IMR-90 (cell line): ENCODE results near the gene CPED1. TPM values are rescaled to one million over a fixed set of nuclear protein-coding genes. Genes with fewer than 3 reads are reported as not detected.

Experiments
- ATAC-seq: fragments of 200-7000 bp; cut with Tn5 transposase; 2 replicates; pipeline ENCODE4 v1.9.1; 2020; ENCODE audit warnings: low read depth, mild to moderate bottlenecking, moderate library complexity
- BruUV-seq: library from RNA; stranded (reverse); fragments of 400-500 nt; replicated peaks from 2 replicates; lab custom pipeline; 2021; lab: Mats Ljungman, UMichigan
- CTCF ChIA-PET: fragments of 300-600 bp; formaldehyde crosslinking; extraction: SDS; loops from one replicate; lab custom pipeline; 2021; ENCODE audit warnings: antibody characterized with exemption; lab: Yijun Ruan, JAX
- POLR2A ChIA-PET: fragments of 300-600 bp; sonication (Branson Sonifier 250); formaldehyde crosslinking; loops from one replicate; lab custom pipeline; 2022; ENCODE audit warnings: antibody characterized with exemption; ENCODE audit not compliant: unreplicated experiment; lab: Charles Lee
- DNase-seq: peaks from one replicate; pipeline ENCODE4 v3.0.0; 2013
- H2AFZ ChIP-seq: replicated peaks from 2 replicates; pipeline ENCODE3; 2013; ENCODE audit warnings: low read length, mild to moderate bottlenecking; ENCODE audit not compliant: poor library complexity
- H2AK5ac ChIP-seq: 2 replicates; pipeline ENCODE4 v1.6.1; 2013; ENCODE audit warnings: low read depth, low read length, inconsistent platforms
- H2AK9ac ChIP-seq: replicated peaks from 2 replicates; pipeline ENCODE3; 2013; ENCODE audit warnings: mild to moderate bottlenecking, low read depth, low read length, moderate library complexity; ENCODE audit not compliant: poor library complexity
- H2BK120ac ChIP-seq: 2 replicates; pipeline ENCODE4 v1.6.1; 2013; ENCODE audit warnings: low read depth, low read length, inconsistent platforms
- H2BK15ac ChIP-seq: 3 replicates; pipeline ENCODE4 v1.6.1; 2013; ENCODE audit warnings: low read depth, low read length, inconsistent platforms
- H2BK20ac ChIP-seq: 2 replicates; pipeline ENCODE4 v1.6.1; 2013; ENCODE audit warnings: low read depth, mild to moderate bottlenecking, inconsistent platforms, low read length, moderate library complexity
- H2BK5ac ChIP-seq: 2 replicates; pipeline ENCODE4 v1.6.1; 2013; ENCODE audit warnings: mild to moderate bottlenecking, low read depth, low read length, inconsistent platforms; ENCODE audit not compliant: poor library complexity, severe bottlenecking
- H3K14ac ChIP-seq: replicated peaks from 2 replicates; pipeline ENCODE4 v1.6.1; 2013; ENCODE audit warnings: low read depth, low read length, inconsistent platforms
- H3K18ac ChIP-seq: 2 replicates; pipeline ENCODE4 v1.6.1; 2013; ENCODE audit warnings: low read depth, low read length, control low read depth
- H3K23ac ChIP-seq: 2 replicates; pipeline ENCODE4 v1.6.1; 2013; ENCODE audit warnings: low read depth, low read length, inconsistent platforms
- H3K27ac ChIP-seq: 2 replicates; pipeline ENCODE4 v1.5.1; 2013; ENCODE audit warnings: mild to moderate bottlenecking, control low read depth, low read length; ENCODE audit not compliant: insufficient read depth
- H3K27me3 ChIP-seq: 2 replicates; pipeline ENCODE4 v1.6.1; 2013; ENCODE audit warnings: low read length; ENCODE audit not compliant: control insufficient read depth, insufficient read depth
- H3K36me3 ChIP-seq: 2 replicates; pipeline ENCODE4 v1.6.1; 2013; ENCODE audit warnings: low read length, mixed read lengths; ENCODE audit not compliant: control insufficient read depth, insufficient read depth
- H3K4ac ChIP-seq: 2 replicates; pipeline ENCODE4 v1.6.1; 2013; ENCODE audit warnings: low read depth, low read length, inconsistent platforms
- H3K4me1 ChIP-seq: 2 replicates; pipeline ENCODE4 v1.6.1; 2013; ENCODE audit warnings: low read length, mixed read lengths; ENCODE audit not compliant: control insufficient read depth, insufficient read depth
- H3K4me2 ChIP-seq: 2 replicates; pipeline ENCODE4 v1.6.1; 2013; ENCODE audit warnings: low read depth, mild to moderate bottlenecking, control low read depth, low read length, moderate library complexity
- H3K4me3 ChIP-seq: 2 replicates; pipeline ENCODE4 v1.5.1; 2013; ENCODE audit warnings: low read depth, mild to moderate bottlenecking, control low read depth, low read length, moderate library complexity; ENCODE audit not compliant: insufficient read depth
- H3K56ac ChIP-seq: 2 replicates; pipeline ENCODE4 v1.6.1; 2013; ENCODE audit warnings: low read length, inconsistent platforms; ENCODE audit not compliant: insufficient read depth; ENCODE audit errors: extremely low read depth
- H3K79me1 ChIP-seq, 2 experiments: 2 replicates each; pipeline ENCODE4 v1.6.1; 2013; ENCODE audit warnings: low read length in 2 of 2, inconsistent platforms in 1 of 2, low read depth in 1 of 2
- H3K9ac ChIP-seq: 2 replicates; pipeline ENCODE4 v1.6.1; 2013; ENCODE audit warnings: low read depth, low read length, control low read depth
- H3K9me1 ChIP-seq: 2 replicates; pipeline ENCODE4 v1.6.1; 2013; ENCODE audit warnings: low read length, inconsistent platforms; ENCODE audit not compliant: insufficient read depth
- H3K9me3 ChIP-seq: 2 replicates; pipeline ENCODE4 v1.6.1; 2013; ENCODE audit warnings: low read length; ENCODE audit not compliant: control insufficient read depth, insufficient read depth
- H4K20me1 ChIP-seq: 2 replicates; pipeline ENCODE4 v1.6.1; 2013; ENCODE audit warnings: low read length, inconsistent platforms; ENCODE audit not compliant: insufficient read depth
- H4K5ac ChIP-seq: 2 replicates; pipeline ENCODE4 v1.6.1; 2013; ENCODE audit warnings: mild to moderate bottlenecking, low read depth, low read length, control low read depth
- H4K8ac ChIP-seq, 2 experiments: 2 replicates each; pipeline ENCODE4 v1.6.1; 2013; ENCODE audit warnings: low read depth in 2 of 2, low read length in 2 of 2, control low read depth in 1 of 2, inconsistent platforms in 1 of 2
- H4K91ac ChIP-seq: 2 replicates; pipeline ENCODE4 v1.6.1; 2013; ENCODE audit warnings: low read depth, low read length, inconsistent platforms; ENCODE audit not compliant: insufficient read depth
- BHLHE40 ChIP-seq: fragments of 150-350 bp; IDR thresholded peaks from 2 replicates; pipeline ENCODE4 v1.6.1; 2016; ENCODE audit warnings: mild to moderate bottlenecking, low read depth, low read length
- MAFK ChIP-seq: IDR thresholded peaks from 2 replicates; pipeline ENCODE4 v1.6.1; 2012; ENCODE audit warnings: low read depth, low read length, improper control_type of control experiment
- MXI1 ChIP-seq: IDR thresholded peaks from 2 replicates; pipeline ENCODE4 v1.6.1; 2012; ENCODE audit warnings: low read depth, mild to moderate bottlenecking, low read length, moderate library complexity, borderline replicate concordance
- dilution Hi-C: fragments of 300-500 bp; cut with HindIII; formaldehyde crosslinking; loops from one replicate; pipeline ENCODE4 v1.14.3; 2018; ENCODE audit warnings: low sequenced_read_pairs; ENCODE audit not compliant: unreplicated experiment
- in situ Hi-C: fragments of 300-500 bp; cut with MboI; formaldehyde crosslinking; loops from 3 replicates; pipeline ENCODE4 v1.14.3; 2019; ENCODE audit warnings: low sequenced_read_pairs, inconsistent platforms, mixed read lengths
- intact Hi-C: fragments of 100-400 bp; cut with micrococcal nuclease; formaldehyde crosslinking; loops from 2 replicates; pipeline ENCODE4 v1.10.0; 2022
- polyA plus RNA-seq, 3 experiments: library from polyadenylated mRNA; depleted of rRNA; stranded (reverse); fragments of >200 nt; gene quantifications; 2 replicates each; pipeline ENCODE4 v1.2.3, GENCODE V29; 2012; ENCODE audit warnings: low replicate concordance in 1 of 3
- total RNA-seq: library from RNA; depleted of rRNA; stranded (reverse); fragments of >200 nt; gene quantifications from 2 replicates; pipeline ENCODE4 v1.2.3, GENCODE V29; 2012

The CPED1 gene
- total and polyA plus RNA-seq, 2 of the 4 experiments (the other 2 are of a cell fraction) = 31.2 to 96.8 TPM

DNA sequence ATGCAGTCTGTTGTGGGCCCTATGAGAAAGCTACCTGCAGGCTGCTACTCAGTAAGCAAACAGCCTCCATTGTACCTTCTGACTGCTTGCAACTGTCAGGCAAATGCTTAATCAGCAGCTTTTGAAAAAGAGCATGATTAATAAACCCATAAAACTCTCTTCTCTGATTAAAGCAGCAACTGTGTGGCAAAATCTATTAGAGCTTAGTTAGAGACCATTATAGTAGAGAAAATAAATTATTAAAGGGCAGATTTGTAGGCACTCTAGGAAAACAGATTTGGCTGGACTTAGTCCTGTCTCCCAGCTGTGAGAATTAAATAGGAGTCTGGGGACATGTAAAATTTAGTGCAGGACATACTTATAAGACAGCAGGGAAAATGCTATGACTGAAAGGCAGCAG is 207.8 kb downstream of the CPED1 start:
- Histone ChIP-seq H2BK120ac (no peak overlapping the region), H2BK20ac (no peak overlapping the region), H3K27me3 (no peaks in the 10 kb centered on the region), H4K20me1 (no peaks in the 10 kb centered on the region), H3K4me2 (no peak overlapping the region), H2BK5ac (no peak overlapping the region), H4K91ac (no peak overlapping the region), H3K9me1 (peaks cover 2% of the 10 kb centered on the region; the same call in 1 of the 2 replicates), H3K9me3 (no peaks in the 10 kb centered on the region), H3K18ac (no peak overlapping the region), H3K36me3 (no peaks in the 10 kb centered on the region), H2AK9ac (no peak overlapping the region), H4K8ac (no peak overlapping the region), H2AK5ac (no peak overlapping the region), H2BK15ac (no peak overlapping the region), H3K23ac (no peak overlapping the region), H3K4me3 (no peak overlapping the region), H3K79me1 (peaks cover 10 to 28% of the 10 kb centered on the region in 2 experiments), H4K5ac (no peak overlapping the region), H3K9ac (no peak overlapping the region), H3K27ac (no peak overlapping the region), H3K4ac (no peak overlapping the region), H2AFZ (no peak overlapping the region), H3K4me1 (peaks cover 2% of the 10 kb centered on the region), H3K14ac (no peak overlapping the region), H3K56ac (no peak overlapping the region)
- BruUV-seq = no TSS peak
- TF ChIP-seq BHLHE40 = no peak
- peak; percentile 62 for TF ChIP-seq MAFK
- no peak for TF ChIP-seq MXI1
- in situ Hi-C loops (no loop called here), dilution Hi-C loops (no loop called here), intact Hi-C loops (no loop called here)
- POLR2A ChIA-PET = no interaction called here
- CTCF ChIA-PET = interaction anchor here (1.0 kb wide), 3 partner anchors 9 to 24 kb away, joined by 3 to 5 read pairs (median 3); no protein-coding TSS in a partner anchor
- ATAC-seq (no peak), DNase-seq (no peak)
